WERI-Rb-1 (cell line): ENCODE data around the gene MYADML2.

Experiments used
- DNase-seq: peaks from one replicate; pipeline ENCODE4 v3.0.0-alpha.2; 2020
- H3K27ac ChIP-seq: fragments of 250-450 bp; sonication (Bioruptor Pico); 2 replicates; pipeline ENCODE4 v1.5.1; 2020; ENCODE audit warnings: mild to moderate bottlenecking, moderate library complexity
- H3K27me3 ChIP-seq: fragments of 250-450 bp; sonication (Bioruptor Pico); 2 replicates; pipeline ENCODE4 v1.5.1; 2021; ENCODE audit warnings: mild to moderate bottlenecking, low read depth, moderate library complexity; ENCODE audit not compliant: insufficient read depth, severe bottlenecking
- H3K36me3 ChIP-seq: fragments of 250-450 bp; sonication (Bioruptor Pico); 2 replicates; pipeline ENCODE4 v1.5.1; 2020; ENCODE audit warnings: mild to moderate bottlenecking, moderate library complexity
- H3K4me3 ChIP-seq: 2 replicates; pipeline ENCODE4 v1.5.1; 2011; ENCODE audit warnings: low read depth, mild to moderate bottlenecking, control low read depth, low read length
- H3K9me3 ChIP-seq: fragments of 250-450 bp; sonication (Bioruptor Pico); 2 replicates; pipeline ENCODE4 v1.5.1; 2021; ENCODE audit warnings: mild to moderate bottlenecking, moderate library complexity; ENCODE audit not compliant: severe bottlenecking
- CTCF ChIP-seq: IDR thresholded peaks from 2 replicates; pipeline ENCODE4 v1.5.1; 2011; ENCODE audit warnings: low read depth, mild to moderate bottlenecking, control low read depth, inconsistent platforms, low read length

The MYADML2 gene

GRCh38 chr17:81951785-81952684 lies 5.0 kb upstream of the MYADML2 start:
- H3K27ac ChIP-seq, result no peak overlapping the region

GRCh38 chr17:81950501-81950900 lies 3.5 kb upstream of the MYADML2 start:
- Histone ChIP-seq H3K9me3 (no peaks in the 10 kb centered on the region), H3K4me3 (no peak overlapping the region), H3K36me3 (peaks cover 9% of the 10 kb centered on the region), H3K27ac (no peak overlapping the region), H3K27me3 (no peaks in the 10 kb centered on the region)
- TF ChIP-seq CTCF, result no peak
- no peak for DNase-seq

More at GRCh38 chr17:81951785-81952684, 5.0 kb upstream of the MYADML2 start:
- no peak for TF ChIP-seq CTCF
- Histone ChIP-seq H3K27me3 (no peaks in the 10 kb centered on the region), H3K36me3 (peaks cover 18% of the 10 kb centered on the region), H3K4me3 (no peak overlapping the region), H3K9me3 (no peaks in the 10 kb centered on the region)
- DNase-seq, result no peak

GRCh38 chr17:81948635-81949378 lies 1.8 kb upstream of the MYADML2 start:
- Histone ChIP-seq H3K36me3 (peaks cover 8% of the 10 kb centered on the region), H3K27ac (no peak overlapping the region), H3K4me3 (no peak overlapping the region), H3K9me3 (peaks cover 4% of the 10 kb centered on the region), H3K27me3 (no peaks in the 10 kb centered on the region)
- no peak for TF ChIP-seq CTCF
- no peak for DNase-seq

GRCh38 chr17:81944858-81945257 lies 2.2 kb downstream of the MYADML2 start:
- Histone ChIP-seq H3K9me3 (peaks cover 4% of the 10 kb centered on the region), H3K36me3 (peaks cover 1% of the 10 kb centered on the region; the same call in 1 of the 2 replicates), H3K27me3 (no peaks in the 10 kb centered on the region), H3K4me3 (no peak overlapping the region), H3K27ac (no peak overlapping the region)
- DNase-seq, result no peak
- TF ChIP-seq CTCF, result no peak

- peak overlapping the region; percentile 3; the same call in 1 of the 2 replicates for H3K4me3 ChIP-seq
- no peak for TF ChIP-seq CTCF
- DNase-seq, result no peak
Observed at GRCh38 chr17:81942167-81942553, 4.9 kb downstream of the MYADML2 start.

More at GRCh38 chr17:81942167-81942553, 4.9 kb downstream of the MYADML2 start:
- no peaks in the 10 kb centered on the region for H3K36me3 ChIP-seq
- no peaks in the 10 kb centered on the region for H3K27me3 ChIP-seq
- H3K27ac ChIP-seq, result no peak overlapping the region
- peaks cover 4% of the 10 kb centered on the region for H3K9me3 ChIP-seq
